Type B pancreatic cell (in vitro differentiated cells): ENCODE data around the gene APH1B. TPM values are rescaled to one million over a fixed set of nuclear protein-coding genes. Genes with fewer than 3 reads are reported as not detected.

Source experiments
- DNase-seq: peaks from one replicate; pipeline ENCODE4 v3.0.0; 2021; ENCODE audit warnings: mixed read lengths; ENCODE audit not compliant: unreplicated experiment; ENCODE audit errors: extremely low spot score
- H3K27ac Mint-ChIP-seq: 2 replicates; pipeline ENCODE4 v1.8.0; 2021; ENCODE audit warnings: mild to moderate bottlenecking, mixed read lengths
- H3K27me3 Mint-ChIP-seq: 2 replicates; pipeline ENCODE4 v1.8.0; 2021; ENCODE audit warnings: mixed read lengths
- H3K36me3 Mint-ChIP-seq: 2 replicates; pipeline ENCODE4 v1.8.0; 2021; ENCODE audit warnings: mixed read lengths
- H3K4me1 Mint-ChIP-seq: one replicate; pipeline ENCODE4 v1.8.0; 2021; ENCODE audit warnings: mixed read lengths; ENCODE audit not compliant: unreplicated experiment
- H3K4me3 Mint-ChIP-seq: 2 replicates; pipeline ENCODE4 v1.8.0; 2021; ENCODE audit warnings: mild to moderate bottlenecking, mixed read lengths
- H3K9me3 Mint-ChIP-seq: 2 replicates; pipeline ENCODE4 v1.8.0; 2021; ENCODE audit warnings: mixed read lengths
- CTCF ChIP-seq: fragments of 200-600 bp; sonication (generic); conservative IDR thresholded peaks from 2 replicates; pipeline ENCODE4 v1.5.0; 2021; ENCODE audit warnings: antibody characterized with exemption, mild to moderate bottlenecking
- total RNA-seq: library from RNA; stranded (reverse); gene quantifications from 2 replicates; pipeline ENCODE4 v1.2.1, GENCODE V29; 2021; ENCODE audit warnings: low replicate concordance

Gene APH1B
- total RNA-seq, 1 donor from 2014 or later, result 16.0 TPM

- H3K4me1 Mint-ChIP-seq, result peaks cover 26% of the 10 kb centered on the region
- no peak overlapping the region for H3K4me3 Mint-ChIP-seq
- H3K27me3 Mint-ChIP-seq, result peaks cover 37% of the 10 kb centered on the region
- no peaks in the 10 kb centered on the region for H3K9me3 Mint-ChIP-seq
- DNase-seq, result no peak
- no peaks in the 10 kb centered on the region for H3K36me3 Mint-ChIP-seq
- H3K27ac Mint-ChIP-seq, result peak overlapping the region; percentile 14
- no peak for TF ChIP-seq CTCF
These were observed 67.5 kb downstream of the APH1B start for GRCh38 chr15:63344731-63345390.

GRCh38 chr15:63345391-63345752 lies 68.0 kb downstream of the APH1B start:
- peaks cover 26% of the 10 kb centered on the region for H3K4me1 Mint-ChIP-seq
- no peak for TF ChIP-seq CTCF
- H3K9me3 Mint-ChIP-seq, result no peaks in the 10 kb centered on the region
- no peak overlapping the region for H3K27ac Mint-ChIP-seq
- DNase-seq, result no peak
- no peaks in the 10 kb centered on the region for H3K36me3 Mint-ChIP-seq
- peaks cover 32% of the 10 kb centered on the region for H3K27me3 Mint-ChIP-seq
- no peak overlapping the region for H3K4me3 Mint-ChIP-seq

DNA sequence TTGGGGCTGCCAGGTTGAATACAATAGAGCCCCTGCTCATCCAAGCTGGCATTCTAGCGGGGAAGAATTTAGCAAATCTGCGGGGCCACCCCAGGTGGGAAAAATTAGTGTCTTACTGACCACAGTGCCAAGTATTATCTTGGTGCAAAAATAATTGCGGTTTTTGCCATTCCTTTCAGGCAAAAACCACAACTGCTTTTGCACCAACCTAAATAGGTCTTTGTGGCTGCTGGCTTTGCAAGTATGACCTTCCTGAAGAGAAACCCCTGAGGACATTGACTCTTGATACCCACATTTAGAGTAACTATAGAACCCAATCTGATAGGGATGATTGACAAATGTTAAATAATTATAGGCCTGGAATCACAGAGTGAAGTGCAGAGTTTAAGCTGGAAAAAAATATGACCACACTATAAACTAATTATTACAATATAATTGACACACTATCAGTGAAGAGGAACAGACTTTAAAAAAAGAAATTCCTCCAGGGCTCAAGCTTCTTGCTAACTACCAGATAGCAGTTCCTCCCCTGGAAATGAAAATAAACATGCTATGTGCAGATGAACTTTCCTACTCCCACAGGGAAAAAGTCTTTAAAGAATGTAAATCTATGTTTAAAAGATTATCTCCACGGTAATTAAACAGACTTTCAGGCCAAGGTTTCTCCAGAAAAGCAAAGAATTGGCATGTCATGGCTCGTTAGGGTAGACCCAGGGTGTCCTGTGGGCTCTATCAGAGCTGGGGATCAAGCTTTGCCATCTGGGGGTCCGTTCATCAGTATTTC lies 69.9 kb downstream of the APH1B start:
- no peak for TF ChIP-seq CTCF
- H3K4me3 Mint-ChIP-seq, result no peak overlapping the region
- H3K27me3 Mint-ChIP-seq, result peaks cover 30% of the 10 kb centered on the region
- peaks cover 26% of the 10 kb centered on the region for H3K4me1 Mint-ChIP-seq
- DNase-seq, result no peak
- H3K9me3 Mint-ChIP-seq, result no peaks in the 10 kb centered on the region
- no peak overlapping the region for H3K27ac Mint-ChIP-seq
- no peaks in the 10 kb centered on the region for H3K36me3 Mint-ChIP-seq

DNA sequence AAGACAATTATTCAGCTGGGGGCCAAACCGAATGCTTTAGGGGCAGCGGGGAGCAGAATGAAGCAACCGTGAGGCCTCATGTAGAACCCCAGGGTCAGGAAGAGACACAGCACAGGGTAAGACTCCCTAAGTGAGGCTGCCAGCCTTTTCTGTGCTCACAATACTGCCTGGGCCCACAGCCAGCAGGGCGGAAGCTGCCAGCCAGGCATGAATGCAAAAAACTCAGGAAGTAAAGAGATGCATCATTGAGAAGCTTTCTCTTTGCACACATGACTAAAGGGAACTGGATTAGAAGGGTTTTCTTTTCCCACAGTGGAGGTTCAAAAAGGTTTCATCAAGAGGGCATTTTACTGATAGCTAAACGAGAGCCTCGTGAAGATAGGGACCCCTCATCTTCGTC lies 71.0 kb downstream of the APH1B start:
- Mint-ChIP-seq H3K4me1 (peaks cover 26% of the 10 kb centered on the region), H3K36me3 (no peaks in the 10 kb centered on the region), H3K4me3 (no peak overlapping the region), H3K27me3 (peaks cover 33% of the 10 kb centered on the region), H3K27ac (no peak overlapping the region), H3K9me3 (no peaks in the 10 kb centered on the region)
- no peak for DNase-seq
- no peak for TF ChIP-seq CTCF

GRCh38 chr15:63349156-63349555 lies 71.8 kb downstream of the APH1B start:
- Mint-ChIP-seq H3K27me3 (peaks cover 27% of the 10 kb centered on the region), H3K27ac (no peak overlapping the region), H3K9me3 (no peaks in the 10 kb centered on the region), H3K4me1 (peaks cover 26% of the 10 kb centered on the region), H3K36me3 (no peaks in the 10 kb centered on the region), H3K4me3 (no peak overlapping the region)
- TF ChIP-seq CTCF, result no peak
- no peak for DNase-seq
